Neural progenitor cell (in vitro differentiated cells): Measurements from ENCODE around the gene GPR156. TPM values are rescaled to one million over a fixed set of nuclear protein-coding genes. Genes with fewer than 3 reads are reported as not detected.
"Not testable (repeated sequence)": the region's sequence is repeated elsewhere in the genome, so short reads cannot be mapped to it uniquely, and the experiment has no call there.

Experiments used
- DNase-seq: peaks from one replicate; pipeline ENCODE4 v3.0.0-alpha.2; 2016; ENCODE audit warnings: low spot score
- H2AFZ ChIP-seq: fragments of 200-600 bp; sonication (generic); replicated peaks from 2 replicates; pipeline ENCODE4 v1.6.1; 2016; ENCODE audit warnings: antibody characterized with exemption
- H3F3A ChIP-seq: fragments of 200-600 bp; sonication (generic); 2 replicates; pipeline ENCODE4 v1.6.1; 2016; ENCODE audit warnings: antibody characterized with exemption, low read depth
- H3K27ac ChIP-seq: fragments of 200-600 bp; sonication (generic); 2 replicates; pipeline ENCODE4 v1.5.1; 2016; ENCODE audit warnings: mild to moderate bottlenecking
- H3K27me3 ChIP-seq: fragments of 200-600 bp; sonication (generic); 2 replicates; pipeline ENCODE4 v1.6.1; 2016; ENCODE audit warnings: mild to moderate bottlenecking, moderate library complexity
- H3K36me3 ChIP-seq: fragments of 200-600 bp; sonication (generic); 2 replicates; pipeline ENCODE4 v1.5.1; 2016
- H3K4me1 ChIP-seq: fragments of 200-600 bp; sonication (generic); 2 replicates; pipeline ENCODE4 v1.6.1; 2016; ENCODE audit warnings: mixed run types
- H3K4me2 ChIP-seq: fragments of 200-600 bp; sonication (generic); 2 replicates; pipeline ENCODE4 v1.6.1; 2016
- H3K4me3 ChIP-seq: fragments of 200-600 bp; sonication (generic); 2 replicates; pipeline ENCODE4 v1.5.1; 2016
- H3K79me2 ChIP-seq: fragments of 200-600 bp; sonication (generic); 2 replicates; pipeline ENCODE4 v1.6.1; 2016; ENCODE audit warnings: low read depth
- H3K9ac ChIP-seq: fragments of 200-600 bp; sonication (generic); 2 replicates; pipeline ENCODE4 v1.6.1; 2016
- H3K9me3 ChIP-seq: fragments of 200-600 bp; sonication (generic); 2 replicates; pipeline ENCODE4 v1.5.1; 2016; ENCODE audit warnings: low read depth
- H4K20me1 ChIP-seq: fragments of 200-600 bp; sonication (generic); 2 replicates; pipeline ENCODE4 v1.6.1; 2016; ENCODE audit warnings: low read depth
- H3K27ac Mint-ChIP-seq: 3 replicates; pipeline ENCODE4 v1.8.0; 2021; ENCODE audit warnings: mixed read lengths
- H3K27me3 Mint-ChIP-seq: 2 replicates; pipeline ENCODE4 v1.8.0; 2022; ENCODE audit warnings: low read depth, mild to moderate bottlenecking, inconsistent platforms, moderate library complexity, mixed read lengths; ENCODE audit not compliant: insufficient read depth
- H3K36me3 Mint-ChIP-seq: 3 replicates; pipeline ENCODE4 v1.8.0; 2021; ENCODE audit warnings: mixed read lengths
- H3K4me1 Mint-ChIP-seq: 3 replicates; pipeline ENCODE4 v1.8.0; 2021; ENCODE audit warnings: mixed read lengths
- H3K4me3 Mint-ChIP-seq: 3 replicates; pipeline ENCODE4 v1.8.0; 2021; ENCODE audit warnings: mild to moderate bottlenecking, moderate library complexity, mixed read lengths
- H3K9me3 Mint-ChIP-seq: 3 replicates; pipeline ENCODE4 v1.8.0; 2020; ENCODE audit warnings: mixed read lengths
- CTCF ChIP-seq: fragments of 200-600 bp; sonication (generic); IDR thresholded peaks from 2 replicates; pipeline ENCODE4 v1.5.1; 2017; ENCODE audit warnings: antibody characterized with exemption, mild to moderate bottlenecking
- EZH2 ChIP-seq: fragments of 200-600 bp; sonication (generic); IDR thresholded peaks from 2 replicates; pipeline ENCODE4 v1.6.1; 2017; ENCODE audit warnings: antibody characterized with exemption, mild to moderate bottlenecking, moderate library complexity
- EZH2phosphoT487 ChIP-seq: fragments of 200-600 bp; sonication (generic); IDR thresholded peaks from 2 replicates; pipeline ENCODE4 v1.6.1; 2017; ENCODE audit warnings: antibody characterized with exemption
- total RNA-seq: library from RNA; depleted of rRNA; stranded (reverse); fragments of >200 nt; gene quantifications from 2 replicates; pipeline ENCODE4 v1.2.3, GENCODE V29; 2015; ENCODE audit warnings: low replicate concordance

GPR156 gene
- total RNA-seq, 1 donor from 2014 or later = 2.2 TPM

GRCh38 chr3:120300971-120301370, 15.9 kb upstream of the GPR156 start:
- H3F3A ChIP-seq = no peaks in the 10 kb centered on the region
- H3K4me1 ChIP-seq = peaks cover 6% of the 10 kb centered on the region
- no peaks in the 10 kb centered on the region for H4K20me1 ChIP-seq
- no peak for TF ChIP-seq EZH2
- no peak for TF ChIP-seq EZH2phosphoT487
- no peak for TF ChIP-seq CTCF
- Mint-ChIP-seq H3K9me3 (no peaks in the 10 kb centered on the region), H3K4me1 (peaks cover 6% of the 10 kb centered on the region), H3K27me3 (no peaks in the 10 kb centered on the region), H3K4me3 (no peak overlapping the region), H3K36me3 (no peaks in the 10 kb centered on the region), H3K27ac (no peak overlapping the region)
- no peaks in the 10 kb centered on the region for H3K27me3 ChIP-seq
- no peak overlapping the region for H3K9ac ChIP-seq
- H3K4me3 ChIP-seq = no peak overlapping the region
- DNase-seq = no peak
- H3K9me3 ChIP-seq = no peaks in the 10 kb centered on the region
- H3K27ac ChIP-seq = no peak overlapping the region
- H3K79me2 ChIP-seq = no peaks in the 10 kb centered on the region
- no peaks in the 10 kb centered on the region for H3K36me3 ChIP-seq
- H2AFZ ChIP-seq = no peak overlapping the region
- no peak overlapping the region for H3K4me2 ChIP-seq

- no peaks in the 10 kb centered on the region for H3K79me2 ChIP-seq
- no peak overlapping the region for H2AFZ ChIP-seq
- Mint-ChIP-seq H3K27me3 (no peaks in the 10 kb centered on the region), H3K9me3 (peaks cover 2% of the 10 kb centered on the region), H3K27ac (no peak overlapping the region), H3K4me1 (peaks cover 4% of the 10 kb centered on the region), H3K36me3 (no peaks in the 10 kb centered on the region), H3K4me3 (no peak overlapping the region)
- no peaks in the 10 kb centered on the region for H4K20me1 ChIP-seq
- H3K4me1 ChIP-seq = peaks cover 6% of the 10 kb centered on the region
- DNase-seq = no peak
- no peaks in the 10 kb centered on the region for H3K36me3 ChIP-seq
- H3K4me3 ChIP-seq = no peak overlapping the region
- H3K9ac ChIP-seq = no peak overlapping the region
- no peak overlapping the region for H3K27ac ChIP-seq
- H3K4me2 ChIP-seq = no peak overlapping the region
- no peaks in the 10 kb centered on the region for H3F3A ChIP-seq
- no peaks in the 10 kb centered on the region for H3K9me3 ChIP-seq
- no peak for TF ChIP-seq CTCF
- TF ChIP-seq EZH2phosphoT487 = no peak
- no peak for TF ChIP-seq EZH2
- no peaks in the 10 kb centered on the region for H3K27me3 ChIP-seq
Measured at GRCh38 chr3:120299403-120299802, 14.4 kb upstream of the GPR156 start.

- no peak overlapping the region for H3K9ac ChIP-seq
Measured at GRCh38 chr3:120298996-120299395, 14.0 kb upstream of the GPR156 start.

GRCh38 chr3:120291552-120291951, 6.5 kb upstream of the GPR156 start:
- not testable (repeated sequence) for H3K36me3 ChIP-seq, H3K9me3 ChIP-seq, H3K27ac ChIP-seq, H3K4me1 Mint-ChIP-seq, H3K4me3 ChIP-seq, H3K27ac Mint-ChIP-seq, H3F3A ChIP-seq, H3K27me3 ChIP-seq, H3K9ac ChIP-seq, H3K4me1 ChIP-seq, H4K20me1 ChIP-seq, H2AFZ ChIP-seq, H3K27me3 Mint-ChIP-seq, DNase-seq, H3K4me3 Mint-ChIP-seq, H3K4me2 ChIP-seq, H3K79me2 ChIP-seq
- peaks cover 33% of the 10 kb centered on the region for H3K9me3 Mint-ChIP-seq
- peaks cover 11% of the 10 kb centered on the region for H3K36me3 Mint-ChIP-seq

More at GRCh38 chr3:120298996-120299395, 14.0 kb upstream of the GPR156 start:
- Mint-ChIP-seq H3K27ac (no peak overlapping the region), H3K36me3 (peaks cover under 1% of the 10 kb centered on the region), H3K27me3 (no peaks in the 10 kb centered on the region), H3K4me3 (no peak overlapping the region), H3K4me1 (peaks cover 4% of the 10 kb centered on the region), H3K9me3 (peaks cover 6% of the 10 kb centered on the region)
- Histone ChIP-seq H3F3A (no peaks in the 10 kb centered on the region), H3K4me1 (peaks cover 6% of the 10 kb centered on the region), H3K79me2 (no peaks in the 10 kb centered on the region), H2AFZ (no peak overlapping the region), H3K4me3 (no peak overlapping the region), H3K27me3 (no peaks in the 10 kb centered on the region), H3K27ac (no peak overlapping the region), H3K4me2 (no peak overlapping the region), H4K20me1 (no peaks in the 10 kb centered on the region), H3K36me3 (no peaks in the 10 kb centered on the region), H3K9me3 (no peaks in the 10 kb centered on the region)
- no peak for DNase-seq
- TF ChIP-seq CTCF (no peak), EZH2 (no peak), EZH2phosphoT487 (no peak)
